K562 (cell line): ENCODE results near the gene ZNF165. TPM values are rescaled to one million over a fixed set of nuclear protein-coding genes. Genes with fewer than 3 reads are reported as not detected.

Source experiments
- DACH1 ChIP-seq: fragments of 450-650 bp; IDR thresholded peaks from 2 replicates; pipeline ENCODE4 v1.6.1; 2018; ENCODE audit not compliant: partially characterized antibody
- GTF3C2 ChIP-seq: IDR thresholded peaks from 3 replicates; pipeline ENCODE4 v1.6.1; 2011; ENCODE audit warnings: borderline replicate concordance, mild to moderate bottlenecking, moderate library complexity; ENCODE audit not compliant: insufficient read length; ENCODE audit errors: extremely low read depth
- MXI1 ChIP-seq: IDR thresholded peaks from 2 replicates; pipeline ENCODE4 v1.6.1; 2011; ENCODE audit warnings: low read depth, mild to moderate bottlenecking, improper control_type of control experiment, low read length
- SFPQ ChIP-seq: fragments of 200-400 bp; formaldehyde crosslinking; IDR thresholded peaks from 2 replicates; pipeline ENCODE4 v1.6.1; 2017; ENCODE audit warnings: mild to moderate bottlenecking, low read depth, low read length, moderate library complexity
- SMAD3 ChIP-seq: fragments of 450-650 bp; formaldehyde crosslinking; conservative IDR thresholded peaks from 2 replicates; pipeline ENCODE4 v1.4.0; 2020; ENCODE audit warnings: mild to moderate bottlenecking
- YBX1 ChIP-seq: fragments of 450-650 bp; IDR thresholded peaks from 2 replicates; pipeline ENCODE4 v1.7.1; 2016; ENCODE audit warnings: mild to moderate bottlenecking
- ZNF197 ChIP-seq: fragments of 200-800 bp; sonication (Bioruptor generic); IDR thresholded peaks from 2 replicates; pipeline ENCODE4 v1.6.1; 2016; ENCODE audit warnings: low read depth, missing genetic modification characterization, missing compliant biosample characterization
- ZNF445 ChIP-seq: fragments of 250-450 bp; sonication (Bioruptor Pico); IDR thresholded peaks from 2 replicates; pipeline ENCODE4 v1.4.0; 2020; ENCODE audit warnings: low read depth, mild to moderate bottlenecking, moderate library complexity
- ZNF785 ChIP-seq: fragments of 250-450 bp; sonication (Bioruptor Pico); IDR thresholded peaks from 2 replicates; pipeline ENCODE4 v1.4.0; 2020; ENCODE audit warnings: mild to moderate bottlenecking
- polyA plus RNA-seq, 8 experiments: library from polyadenylated mRNA; depleted of rRNA in 4 of 8; stranded (reverse) in 5 of 8; unstranded in 3 of 8; fragments of >200 nt; fragmentation: Nextera tagmentation in 2 of 8; fragmentation: Illumina TruSeq in 1 of 8; extraction: Ambion mirVana in 2 of 8; extraction: Trizol in 1 of 8; gene quantifications; 2 replicates each; pipeline versions ENCODE4 v1.2.1 to v1.2.3, GENCODE V29; 2011 to 2014; ENCODE audit warnings: inconsistent platforms in 1 of 8, missing spikeins in 1 of 8
- total RNA-seq, 7 experiments: library from RNA; depleted of rRNA in 6 of 7; stranded (reverse); fragments of >200 nt in 6 of 7; fragmentation: Illumina TruSeq in 2 of 7; extraction: Trizol in 2 of 7; gene quantifications; 2 replicates each; pipeline versions ENCODE4 v1.2.1 to v1.2.3, GENCODE V29; 2011 to 2021; ENCODE audit warnings: low replicate concordance in 1 of 7

Gene ZNF165
- total and polyA plus RNA-seq, 9 of the 15 experiments (the other 6 are each of a cell fraction or from before 2014, with no cell fraction given), result 0.82 to 3.6 (median 1.2) TPM

GRCh38 chr6:28121876-28122275 is 41.5 kb downstream of the ZNF165 start (continued):
- TF ChIP-seq GTF3C2 (no peak), ZNF445 (CRISPR knock-in tag) (no peak), YBX1 (no peak), DACH1 (no peak), SFPQ (no peak), ZNF785 (CRISPR knock-in tag) (no peak), ZNF197 (CRISPR knock-in tag) (no peak), MXI1 (no peak), SMAD3 (CRISPR knock-in tag) (no peak)
